HG02885 (cell line): ENCODE results near the gene ANKH.
A peak's percentile ranks its signal among the peaks of the same experiment; 100 is the strongest.
"Not testable (repeated sequence)": the region's sequence is repeated elsewhere in the genome, so short reads cannot be mapped to it uniquely, and the experiment has no call there.

Source experiments
- ATAC-seq: cut with Tn5 transposase; IDR thresholded peaks from one replicate; pipeline ENCODE4 v1.9.1; 2021; ENCODE audit warnings: mild to moderate bottlenecking; ENCODE audit not compliant: unreplicated experiment, poor library complexity

The ANKH gene

GRCh38 chr5:14807471-14807870 is 64.1 kb downstream of the ANKH start:
- ATAC-seq = no peak

GRCh38 chr5:14806456-14806855 is 65.1 kb downstream of the ANKH start:
- no peak for ATAC-seq

- ATAC-seq = no peak
These were observed 69.0 kb downstream of the ANKH start for GRCh38 chr5:14802541-14802940.

- ATAC-seq = no peak
These were observed 69.8 kb downstream of the ANKH start for GRCh38 chr5:14801792-14802191.

GRCh38 chr5:14797385-14797784 is 74.2 kb downstream of the ANKH start:
- not testable (repeated sequence) for ATAC-seq

- ATAC-seq = no peak
These were observed 76.9 kb downstream of the ANKH start for GRCh38 chr5:14794583-14795230.

GRCh38 chr5:14793851-14794250 is 77.7 kb downstream of the ANKH start:
- ATAC-seq = no peak

- ATAC-seq = no peak
These were observed 80.7 kb downstream of the ANKH start for GRCh38 chr5:14790911-14791310.

GRCh38 chr5:14790220-14790619 is 81.4 kb downstream of the ANKH start:
- no peak for ATAC-seq

- no peak for ATAC-seq
These were observed 83.6 kb downstream of the ANKH start for GRCh38 chr5:14787801-14788579.

GRCh38 chr5:14783691-14784090 is 87.9 kb downstream of the ANKH start:
- peak; percentile 68 for ATAC-seq

- ATAC-seq = no peak
These were observed 89.0 kb downstream of the ANKH start for GRCh38 chr5:14782591-14782990.

GRCh38 chr5:14781106-14781505 is 90.5 kb downstream of the ANKH start:
- peak; percentile 80 for ATAC-seq

GRCh38 chr5:14779975-14780374 is 91.6 kb downstream of the ANKH start:
- ATAC-seq = no peak

GRCh38 chr5:14778792-14779070 is 92.8 kb downstream of the ANKH start:
- no peak for ATAC-seq

GRCh38 chr5:14777932-14778791 is 93.4 kb downstream of the ANKH start:
- ATAC-seq = no peak

- no peak for ATAC-seq
These were observed 94.4 kb downstream of the ANKH start for GRCh38 chr5:14777187-14777586.

- ATAC-seq = no peak
These were observed 95.0 kb downstream of the ANKH start for GRCh38 chr5:14776602-14777001.

GRCh38 chr5:14775857-14776256 is 95.7 kb downstream of the ANKH start:
- ATAC-seq = no peak

GRCh38 chr5:14773588-14773987 is 98.0 kb downstream of the ANKH start:
- ATAC-seq = no peak

GRCh38 chr5:14771972-14772371 is 99.6 kb downstream of the ANKH start:
- no peak for ATAC-seq
